Fibroblast of villous mesenchyme (primary cell): Measurements from ENCODE around the gene ALS2CL. TPM values are rescaled to one million over a fixed set of nuclear protein-coding genes. Genes with fewer than 3 reads are reported as not detected.

Experiments
- DNase-seq: peaks from one replicate; pipeline ENCODE4 v3.0.0-alpha.2; 2010; ENCODE audit warnings: low read depth
- H3K4me3 ChIP-seq: 2 replicates; pipeline ENCODE4 v1.5.1; 2011; ENCODE audit warnings: low read depth, mild to moderate bottlenecking, low read length
- total RNA-seq: library from RNA; depleted of rRNA; stranded (reverse); fragments of >200 nt; gene quantifications from 2 replicates; pipeline ENCODE4 v1.2.3, GENCODE V29; 2012
- TF ChIP-seq, protein P1 (sequence below): IDR thresholded peaks from 2 replicates; pipeline ENCODE4 v1.5.1; 2012; ENCODE audit warnings: low read depth, mild to moderate bottlenecking, low read length; ENCODE audit not compliant: insufficient read depth

Gene ALS2CL
- total RNA-seq, 1 donor, result 6.0 TPM

DNA sequence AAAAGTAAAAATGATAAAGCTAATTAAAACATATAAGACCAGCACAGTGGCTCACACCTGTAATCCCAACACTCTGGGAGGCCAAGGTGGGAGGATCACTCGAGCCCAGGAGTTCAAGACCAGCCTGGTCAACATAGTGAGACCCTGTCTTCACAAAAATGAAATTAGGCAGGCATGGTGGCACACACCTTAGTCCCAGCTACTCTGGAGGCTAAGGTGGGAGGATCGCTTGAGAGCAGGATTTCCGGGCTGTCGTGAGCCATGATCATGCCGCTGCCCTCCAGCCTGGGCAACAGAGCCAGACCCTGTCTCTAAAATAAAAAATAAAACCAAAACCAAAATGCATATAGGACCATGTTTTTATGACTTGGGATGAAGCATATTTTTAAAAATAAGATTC is 29.0 kb upstream of the ALS2CL start:
- H3K4me3 ChIP-seq, result no peak overlapping the region
- DNase-seq, result no peak
- TF ChIP-seq, protein P1, sequence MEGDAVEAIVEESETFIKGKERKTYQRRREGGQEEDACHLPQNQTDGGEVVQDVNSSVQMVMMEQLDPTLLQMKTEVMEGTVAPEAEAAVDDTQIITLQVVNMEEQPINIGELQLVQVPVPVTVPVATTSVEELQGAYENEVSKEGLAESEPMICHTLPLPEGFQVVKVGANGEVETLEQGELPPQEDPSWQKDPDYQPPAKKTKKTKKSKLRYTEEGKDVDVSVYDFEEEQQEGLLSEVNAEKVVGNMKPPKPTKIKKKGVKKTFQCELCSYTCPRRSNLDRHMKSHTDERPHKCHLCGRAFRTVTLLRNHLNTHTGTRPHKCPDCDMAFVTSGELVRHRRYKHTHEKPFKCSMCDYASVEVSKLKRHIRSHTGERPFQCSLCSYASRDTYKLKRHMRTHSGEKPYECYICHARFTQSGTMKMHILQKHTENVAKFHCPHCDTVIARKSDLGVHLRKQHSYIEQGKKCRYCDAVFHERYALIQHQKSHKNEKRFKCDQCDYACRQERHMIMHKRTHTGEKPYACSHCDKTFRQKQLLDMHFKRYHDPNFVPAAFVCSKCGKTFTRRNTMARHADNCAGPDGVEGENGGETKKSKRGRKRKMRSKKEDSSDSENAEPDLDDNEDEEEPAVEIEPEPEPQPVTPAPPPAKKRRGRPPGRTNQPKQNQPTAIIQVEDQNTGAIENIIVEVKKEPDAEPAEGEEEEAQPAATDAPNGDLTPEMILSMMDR, result no peak

GRCh38 chr3:46721009-46721408 is 27.5 kb upstream of the ALS2CL start:
- no peak overlapping the region for H3K4me3 ChIP-seq
- TF ChIP-seq, protein P1, result no peak
- DNase-seq, result no peak

DNA sequence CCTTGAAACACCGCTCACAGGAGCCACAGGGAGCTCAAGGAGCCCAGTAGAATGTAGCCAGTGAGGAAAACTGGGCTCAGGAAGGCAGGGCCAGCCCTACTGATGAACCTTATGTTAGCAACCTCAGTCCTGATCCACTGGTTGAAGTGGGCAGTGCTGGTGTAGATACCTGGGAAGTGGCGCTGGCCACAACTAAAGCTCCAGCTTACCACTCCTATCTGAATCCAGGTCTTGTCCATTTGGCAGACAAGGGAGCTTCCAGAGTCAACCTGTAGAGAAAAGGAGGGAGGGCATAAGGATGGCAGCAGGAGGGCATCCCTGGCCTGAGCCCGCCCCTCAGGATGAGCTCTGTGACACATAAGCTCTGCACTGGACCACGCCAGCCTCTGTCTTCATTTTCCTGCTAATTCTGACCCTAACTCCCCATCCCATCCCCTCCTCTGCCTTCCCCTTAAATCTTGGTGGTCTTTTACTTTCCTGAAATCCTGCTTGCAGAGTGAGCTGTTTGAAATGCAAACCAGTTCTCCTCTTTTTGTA is 26.3 kb upstream of the ALS2CL start:
- no peak for DNase-seq
- TF ChIP-seq, protein P1, result no peak
- H3K4me3 ChIP-seq, result no peak overlapping the region

- H3K4me3 ChIP-seq, result no peak overlapping the region
- DNase-seq, result no peak
- TF ChIP-seq, protein P1, result no peak
Measured at GRCh38 chr3:46719044-46719565, 25.6 kb upstream of the ALS2CL start.

GRCh38 chr3:46717447-46718231 is 24.2 kb upstream of the ALS2CL start, which contains the start of gene PRSS50:
PRSS50 (minus strand) TSS chr3:46717869; CDS start chr3:46717824, 45 bp downstream.
- TF ChIP-seq, protein P1, result no peak
- no peak for DNase-seq
- no peak within 1 kb of the TSS for H3K4me3 ChIP-seq

DNA sequence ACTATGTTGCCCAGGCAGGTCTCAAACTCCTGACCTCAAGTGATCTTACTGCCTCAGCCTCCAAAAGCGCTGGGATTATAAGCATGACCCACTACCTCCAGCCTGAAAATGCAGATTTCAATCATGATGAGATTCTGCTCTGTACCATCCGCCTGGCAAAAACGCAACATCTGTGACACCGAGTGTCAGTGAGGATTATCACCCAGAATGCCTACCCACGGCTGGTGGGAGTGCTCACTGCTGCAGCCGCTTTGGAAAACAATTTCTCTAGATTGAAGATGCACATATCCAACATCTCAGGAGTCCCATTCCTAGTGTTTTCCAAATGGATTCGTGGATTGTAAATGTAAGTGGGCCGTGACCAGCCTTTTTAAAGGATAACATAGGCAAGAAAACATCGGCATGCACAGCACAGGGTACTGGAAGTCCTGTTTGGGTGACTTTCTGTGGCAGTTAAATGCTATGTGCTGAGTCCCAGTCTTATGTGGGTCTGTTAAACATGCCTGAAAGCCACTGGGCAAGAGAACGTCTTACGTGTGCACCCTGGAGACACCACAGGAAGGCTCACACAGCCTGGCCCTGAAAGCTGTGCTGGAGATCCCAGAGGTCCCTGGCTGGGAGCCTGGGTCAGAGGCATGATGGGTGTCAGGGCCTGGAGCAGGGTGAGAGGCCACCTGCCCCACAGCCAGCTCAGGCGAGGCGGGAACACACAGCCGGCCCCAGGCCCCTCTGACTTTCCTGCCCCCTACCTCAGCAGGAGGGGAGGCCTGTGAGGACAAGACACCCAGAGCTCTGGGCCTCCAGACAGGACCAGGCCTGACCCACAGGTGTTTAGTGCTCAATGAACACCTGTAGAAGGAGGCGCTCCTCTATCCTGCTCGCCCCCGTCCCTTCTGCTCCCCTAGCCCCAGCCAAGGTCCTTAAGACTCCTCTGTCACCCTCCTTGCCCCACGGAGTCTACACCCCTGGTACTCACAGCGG is 23.3 kb upstream of the ALS2CL start:
- no peak overlapping the region for H3K4me3 ChIP-seq
- TF ChIP-seq, protein P1, result no peak
- no peak for DNase-seq
